Caco-2 (cell line): ENCODE measurements around the gene ZAR1L. TPM values are rescaled to one million over a fixed set of nuclear protein-coding genes. Genes with fewer than 3 reads are reported as not detected.

Experiments used
- BruUV-seq: library from RNA; stranded (reverse); fragments of 400-500 nt; replicated peaks from 2 replicates; lab custom pipeline; 2021; lab: Mats Ljungman, UMichigan
- CTCF ChIA-PET: fragments of 300-600 bp; sonication (Branson Sonifier 250); formaldehyde crosslinking; loops from one replicate; lab custom pipeline; 2022; ENCODE audit warnings: antibody characterized with exemption; lab: Charles Lee
- POLR2A ChIA-PET: fragments of 300-600 bp; sonication (Branson Sonifier 250); formaldehyde crosslinking; loops from one replicate; lab custom pipeline; 2022; ENCODE audit warnings: antibody characterized with exemption; lab: Charles Lee
- DNase-seq, 2 experiments: peaks; one replicate each; pipeline versions ENCODE4 v3.0.0 to v3.0.0-alpha.2; 2020 to 2022
- H3K27me3 ChIP-seq: replicated peaks from 2 replicates; pipeline ENCODE4 v1.6.0; 2011; ENCODE audit warnings: low read length; ENCODE audit not compliant: control insufficient read depth, insufficient read depth
- H3K36me3 ChIP-seq: 2 replicates; pipeline ENCODE4 v1.5.1; 2011; ENCODE audit warnings: low read length; ENCODE audit not compliant: control insufficient read depth, insufficient read depth
- H3K4me1 ChIP-seq: fragments of 250-450 bp; sonication (Bioruptor Pico); 2 replicates; pipeline ENCODE4 v1.5.1; 2020; ENCODE audit warnings: mild to moderate bottlenecking
- H3K4me3 ChIP-seq: 2 replicates; pipeline ENCODE4 v1.5.1; 2011; ENCODE audit warnings: low read depth, mild to moderate bottlenecking, control low read depth, low read length
- H3K9me3 ChIP-seq: fragments of 250-450 bp; sonication (Bioruptor Pico); 2 replicates; pipeline ENCODE4 v1.5.1; 2020; ENCODE audit warnings: mild to moderate bottlenecking, moderate library complexity
- H3K27ac Mint-ChIP-seq: one replicate; pipeline ENCODE4 v1.8.0; 2022; ENCODE audit warnings: mixed read lengths; ENCODE audit not compliant: unreplicated experiment
- H3K27me3 Mint-ChIP-seq: one replicate; pipeline ENCODE4 v1.8.0; 2022; ENCODE audit warnings: mixed read lengths; ENCODE audit not compliant: insufficient read depth, unreplicated experiment
- H3K36me3 Mint-ChIP-seq: one replicate; pipeline ENCODE4 v1.8.0; 2022; ENCODE audit warnings: mild to moderate bottlenecking, mixed read lengths; ENCODE audit not compliant: insufficient read depth, unreplicated experiment
- H3K4me1 Mint-ChIP-seq: one replicate; pipeline ENCODE4 v1.8.0; 2022; ENCODE audit warnings: low read depth, mixed read lengths; ENCODE audit not compliant: unreplicated experiment
- H3K4me3 Mint-ChIP-seq: one replicate; pipeline ENCODE4 v1.8.0; 2022; ENCODE audit warnings: mild to moderate bottlenecking, moderate library complexity, mixed read lengths; ENCODE audit not compliant: unreplicated experiment
- H3K9me3 Mint-ChIP-seq: one replicate; pipeline ENCODE4 v1.8.0; 2022; ENCODE audit warnings: mixed read lengths; ENCODE audit not compliant: unreplicated experiment
- CTCF ChIP-seq, 2 experiments: fragments of 200-600 bp in 1 of 2; IDR thresholded peaks; 1 replicate in 1 of 2; 2 replicates in 1 of 2; pipeline versions ENCODE4 v1.5.1 to v1.8.0; 2011 to 2022; ENCODE audit warnings: antibody characterized with exemption in 1 of 2, control low read depth in 1 of 2, inconsistent platforms in 1 of 2, low read depth in 1 of 2, low read length in 1 of 2, mild to moderate bottlenecking in 1 of 2, moderate library complexity in 1 of 2; ENCODE audit not compliant: insufficient read depth in 1 of 2, severe bottlenecking in 1 of 2, unreplicated experiment in 1 of 2
- intact Hi-C: fragments of 100-400 bp; cut with micrococcal nuclease; formaldehyde crosslinking; loops from one replicate; pipeline ENCODE4 v1.10.0; 2022; ENCODE audit not compliant: unreplicated experiment
- total RNA-seq: library from RNA; stranded (reverse); gene quantifications from 2 replicates; pipeline ENCODE4 v1.2.3, GENCODE V29; 2022

The ZAR1L gene
- total RNA-seq, 1 experiment from 2014 or later: not detected

- intact Hi-C loops: no loop called here
- no peak overlapping the region for H3K4me3 ChIP-seq
- H3K9me3 ChIP-seq: no peaks in the 10 kb centered on the region
- H3K27me3 ChIP-seq: no peaks in the 10 kb centered on the region
- CTCF ChIA-PET: no interaction called here
- Mint-ChIP-seq H3K27ac (no peak overlapping the region), H3K27me3 (no peaks in the 10 kb centered on the region), H3K9me3 (no peaks in the 10 kb centered on the region), H3K4me3 (no peak overlapping the region), H3K36me3 (peaks cover 36% of the 10 kb centered on the region), H3K4me1 (peaks cover 6% of the 10 kb centered on the region)
- no peak for DNase-seq
- no peak for TF ChIP-seq CTCF (IDR thresholded peaks at IDR 0.05; ENCODE audit: insufficient read depth in 1 of 2, low read depth in 1 of 2, low read length in 1 of 2, severe bottlenecking in 1 of 2, unreplicated experiment in 1 of 2)
- H3K36me3 ChIP-seq: 0 out of 2 replicates have a peak, but pooled peaks cover under 1% of the 10 kb centered on the region
- no TSS peak for BruUV-seq
- H3K4me1 ChIP-seq: peaks cover 5% of the 10 kb centered on the region; the same call in 1 of the 2 replicates
- POLR2A ChIA-PET: no interaction called here
These were observed 25.8 kb upstream of the ZAR1L start for GRCh38 chr13:32340914-32341313.

- ChIA-PET CTCF (no interaction called here), POLR2A (no interaction called here)
- H3K36me3 ChIP-seq: peaks cover 2% of the 10 kb centered on the region
- BruUV-seq: no TSS peak
- H3K4me1 ChIP-seq: no peaks in the 10 kb centered on the region
- H3K4me1 Mint-ChIP-seq: no peaks in the 10 kb centered on the region
- no peaks in the 10 kb centered on the region for H3K27me3 ChIP-seq
- H3K9me3 ChIP-seq: no peaks in the 10 kb centered on the region
- H3K27ac Mint-ChIP-seq: no peak overlapping the region
- no peak overlapping the region for H3K4me3 ChIP-seq
- no peaks in the 10 kb centered on the region for H3K9me3 Mint-ChIP-seq
- TF ChIP-seq CTCF (IDR thresholded peaks at IDR 0.05; ENCODE audit: insufficient read depth in 1 of 2, low read depth in 1 of 2, low read length in 1 of 2, severe bottlenecking in 1 of 2, unreplicated experiment in 1 of 2): no peak
- peaks cover 82% of the 10 kb centered on the region for H3K36me3 Mint-ChIP-seq
- no peaks in the 10 kb centered on the region for H3K27me3 Mint-ChIP-seq
- DNase-seq: no peak
- H3K4me3 Mint-ChIP-seq: no peak overlapping the region
- intact Hi-C loops: loop anchor here (5.0 kb wide), 1 partner anchor 113 kb away; no protein-coding TSS in a partner anchor
These were observed 19.5 kb upstream of the ZAR1L start for GRCh38 chr13:32334671-32335070.

- BruUV-seq: no TSS peak
- no peak for DNase-seq
- POLR2A ChIA-PET: no interaction called here
- CTCF ChIA-PET: no interaction called here
- H3K4me3 Mint-ChIP-seq: no peak overlapping the region
- H3K36me3 Mint-ChIP-seq: peaks cover 72% of the 10 kb centered on the region
- no peaks in the 10 kb centered on the region; the same call in 1 of the 2 replicates for H3K36me3 ChIP-seq
- H3K9me3 ChIP-seq: no peaks in the 10 kb centered on the region
- H3K27me3 ChIP-seq: no peaks in the 10 kb centered on the region
- intact Hi-C loops: no loop called here
- no peak overlapping the region for H3K27ac Mint-ChIP-seq
- H3K4me3 ChIP-seq: no peak overlapping the region
- no peaks in the 10 kb centered on the region for H3K27me3 Mint-ChIP-seq
- no peaks in the 10 kb centered on the region for H3K4me1 ChIP-seq
- H3K9me3 Mint-ChIP-seq: no peaks in the 10 kb centered on the region
- TF ChIP-seq CTCF (IDR thresholded peaks at IDR 0.05; ENCODE audit: insufficient read depth in 1 of 2, low read depth in 1 of 2, low read length in 1 of 2, severe bottlenecking in 1 of 2, unreplicated experiment in 1 of 2): no peak
- no peaks in the 10 kb centered on the region for H3K4me1 Mint-ChIP-seq
These were observed 15.3 kb upstream of the ZAR1L start for GRCh38 chr13:32330441-32330840.
